Neuronal stem cell (in vitro differentiated cells): Measurements from ENCODE around the gene ADGRV1.
A peak's percentile ranks its signal among the peaks of the same experiment; 100 is the strongest.

Experiments used
- DNase-seq: peaks from one replicate; pipeline ENCODE4 v3.0.0-alpha.2; 2013; ENCODE audit warnings: low spot score
- H2AFZ ChIP-seq: one replicate; pipeline ENCODE4 v1.6.1; 2013; ENCODE audit warnings: mild to moderate bottlenecking, low read length, inconsistent platforms
- H2AK5ac ChIP-seq: 2 replicates; pipeline ENCODE4 v1.6.1; 2013; ENCODE audit warnings: low read depth, mild to moderate bottlenecking, inconsistent platforms, low read length, moderate library complexity, mixed read lengths
- H2BK120ac ChIP-seq: 2 replicates; pipeline ENCODE4 v1.6.1; 2013; ENCODE audit warnings: low read depth, mild to moderate bottlenecking, inconsistent platforms, low read length, moderate library complexity, mixed read lengths
- H2BK12ac ChIP-seq: one replicate; pipeline ENCODE4 v1.6.1; 2013; ENCODE audit warnings: low read length, inconsistent platforms
- H2BK15ac ChIP-seq: 2 replicates; pipeline ENCODE4 v1.6.1; 2013; ENCODE audit warnings: mild to moderate bottlenecking, low read length, inconsistent platforms, mixed read lengths
- H2BK5ac ChIP-seq: one replicate; pipeline ENCODE4 v1.6.1; 2013; ENCODE audit warnings: inconsistent platforms, mild to moderate bottlenecking, low read length, moderate library complexity
- H3K14ac ChIP-seq: one replicate; pipeline ENCODE4 v1.6.1; 2013; ENCODE audit warnings: low read length, inconsistent platforms
- H3K18ac ChIP-seq: 2 replicates; pipeline ENCODE4 v1.6.1; 2013; ENCODE audit warnings: low read length, inconsistent platforms
- H3K23ac ChIP-seq: 2 replicates; pipeline ENCODE4 v1.6.1; 2013; ENCODE audit warnings: low read depth, mild to moderate bottlenecking, mixed read lengths, low read length, inconsistent platforms; ENCODE audit not compliant: poor library complexity
- H3K27ac ChIP-seq: replicated peaks from 3 replicates; pipeline ENCODE4 v1.5.1; 2013; ENCODE audit warnings: low read length, inconsistent platforms
- H3K27me3 ChIP-seq, 3 experiments: 2 replicates each; pipeline ENCODE4 v1.6.1; 2013; ENCODE audit warnings: low read length in 3 of 3, mild to moderate bottlenecking in 2 of 3, inconsistent platforms in 1 of 3, low read depth in 1 of 3, mixed read lengths in 1 of 3, moderate library complexity in 1 of 3; ENCODE audit not compliant: control insufficient read depth in 3 of 3, insufficient read depth in 3 of 3
- H3K36me3 ChIP-seq, 2 donors: replicated peaks in 1 of 2; 2 replicates each; pipeline ENCODE4 v1.6.1; 2013; ENCODE audit warnings: low read length in 2 of 2; ENCODE audit not compliant: control insufficient read depth in 2 of 2, insufficient read depth in 2 of 2
- H3K4ac ChIP-seq: 2 replicates; pipeline ENCODE4 v1.6.1; 2013; ENCODE audit warnings: inconsistent platforms, mild to moderate bottlenecking, low read length, moderate library complexity
- H3K4me1 ChIP-seq, 2 donors: 1 replicate in 1 of 2; 2 replicates in 1 of 2; pipeline ENCODE4 v1.6.1; 2013; ENCODE audit warnings: low read length in 2 of 2, low read depth in 1 of 2; ENCODE audit not compliant: control insufficient read depth in 2 of 2, insufficient read depth in 1 of 2
- H3K4me2 ChIP-seq: one replicate; pipeline ENCODE4 v1.6.1; 2013; ENCODE audit warnings: mild to moderate bottlenecking, low read length, inconsistent platforms; ENCODE audit not compliant: insufficient read depth, poor library complexity, severe bottlenecking
- H3K4me3 ChIP-seq, 2 donors: 2 replicates each; pipeline ENCODE4 v1.5.1; 2013; ENCODE audit warnings: low read length in 2 of 2, mild to moderate bottlenecking in 2 of 2, inconsistent platforms in 1 of 2, moderate library complexity in 1 of 2
- H3K79me1 ChIP-seq: one replicate; pipeline ENCODE4 v1.6.1; 2013; ENCODE audit warnings: low read depth, mild to moderate bottlenecking, inconsistent platforms, low read length, moderate library complexity
- H3K9ac ChIP-seq: one replicate; pipeline ENCODE4 v1.6.1; 2013; ENCODE audit warnings: mild to moderate bottlenecking, low read depth, low read length, inconsistent platforms; ENCODE audit not compliant: poor library complexity
- H3K9me3 ChIP-seq, 2 donors: replicated peaks in 1 of 2; 2 replicates each; pipeline versions ENCODE3 to v1.6.1; 2013; ENCODE audit warnings: low read length in 2 of 2, mild to moderate bottlenecking in 2 of 2, inconsistent platforms in 1 of 2, low read depth in 1 of 2, mixed read lengths in 1 of 2, moderate library complexity in 1 of 2; ENCODE audit not compliant: control insufficient read depth in 2 of 2, insufficient read depth in 1 of 2
- H4K8ac ChIP-seq: one replicate; pipeline ENCODE4 v1.6.1; 2013; ENCODE audit warnings: low read depth, mild to moderate bottlenecking, inconsistent platforms, low read length, moderate library complexity
- H4K91ac ChIP-seq: one replicate; pipeline ENCODE4 v1.6.1; 2013; ENCODE audit warnings: low read length, low read depth, mild to moderate bottlenecking, inconsistent platforms; ENCODE audit not compliant: poor library complexity
- WGBS, 2 donors: extraction: QIAGEN DNeasy Blood & Tissue Kit; methylation state at CpG; one replicate each; pipeline ENCODE4 v1.1.7; 2013; ENCODE audit warnings: missing lambda C conversion rate in 2 of 2, mixed read lengths in 1 of 2; ENCODE audit not compliant: insufficient read length in 2 of 2, insufficient replicate concordance in 1 of 2; ENCODE audit errors: extremely low coverage in 2 of 2; 5-methylcytosine and 5-hydroxymethylcytosine counted together

Gene ADGRV1

GRCh38 chr5:90518661-90519060, 39.9 kb upstream of the ADGRV1 start:
- no peak overlapping the region for H4K8ac ChIP-seq
- no peaks in the 10 kb centered on the region for H3K27me3 ChIP-seq
- H3K4me2 ChIP-seq = no peak overlapping the region
- no peak overlapping the region for H2AFZ ChIP-seq
- H3K14ac ChIP-seq = no peak overlapping the region
- H3K23ac ChIP-seq = no peak overlapping the region
- no peak overlapping the region for H3K9ac ChIP-seq
- DNase-seq = no peak
- no peaks in the 10 kb centered on the region for H3K4me1 ChIP-seq
- H2BK120ac ChIP-seq = no peak overlapping the region
- H3K9me3 ChIP-seq = no peaks in the 10 kb centered on the region
- no peak overlapping the region for H3K4ac ChIP-seq
- H3K36me3 ChIP-seq = peaks cover 0 to 56% of the 10 kb centered on the region in 2 donors
- H2BK15ac ChIP-seq = no peak overlapping the region
- H2AK5ac ChIP-seq = no peak overlapping the region
- no peak overlapping the region for H4K91ac ChIP-seq
- H2BK5ac ChIP-seq = no peak overlapping the region
- H3K18ac ChIP-seq = no peak overlapping the region
- no peaks in the 10 kb centered on the region for H3K79me1 ChIP-seq
- H3K27ac ChIP-seq = no peak overlapping the region
- H2BK12ac ChIP-seq = no peak overlapping the region
- H3K4me3 ChIP-seq = no peak overlapping the region

GRCh38 chr5:90519081-90519480, 39.5 kb upstream of the ADGRV1 start:
- no peak overlapping the region for H3K4me2 ChIP-seq
- no peaks in the 10 kb centered on the region for H3K79me1 ChIP-seq
- H2BK120ac ChIP-seq = no peak overlapping the region
- peaks cover 0 to 60% of the 10 kb centered on the region in 2 donors for H3K36me3 ChIP-seq
- H3K14ac ChIP-seq = no peak overlapping the region
- H3K23ac ChIP-seq = no peak overlapping the region
- no peak overlapping the region for H4K8ac ChIP-seq
- H2BK5ac ChIP-seq = no peak overlapping the region
- no peak overlapping the region for H4K91ac ChIP-seq
- H2BK15ac ChIP-seq = no peak overlapping the region
- no peaks in the 10 kb centered on the region for H3K9me3 ChIP-seq
- no peak overlapping the region for H3K27ac ChIP-seq
- no peak overlapping the region for H3K4me3 ChIP-seq
- no peak overlapping the region for H2BK12ac ChIP-seq
- no peak overlapping the region for H2AK5ac ChIP-seq
- H3K18ac ChIP-seq = no peak overlapping the region
- H2AFZ ChIP-seq = no peak overlapping the region
- no peak for DNase-seq
- WGBS, 2 donors = no CpG with 5 or more reads among the region's 7 CpGs
- no peak overlapping the region for H3K4ac ChIP-seq
- H3K9ac ChIP-seq = no peak overlapping the region
- H3K27me3 ChIP-seq = no peaks in the 10 kb centered on the region
- no peaks in the 10 kb centered on the region for H3K4me1 ChIP-seq

- no peak overlapping the region for H4K91ac ChIP-seq
Observed at GRCh38 chr5:90528601-90529193, 29.9 kb upstream of the ADGRV1 start.

GRCh38 chr5:90529194-90529938, 29.2 kb upstream of the ADGRV1 start, which contains the start of gene LYSMD3:
TSS of gene LYSMD3 (minus strand) at chr5:90529584. CDS start at chr5:90525289, 4,295 bp downstream.
- Histone ChIP-seq H2BK120ac (no peak within 1 kb of the TSS), H3K36me3 (peaks cover 0 to 10% of the 10 kb centered on the region in 2 donors), H3K4me1 (peaks cover 2 to 6% of the 10 kb centered on the region in 2 donors), H4K8ac (no peak within 1 kb of the TSS), H2AK5ac (no peak within 1 kb of the TSS), H3K4me2 (peak within 1 kb of the TSS; percentile 98), H3K4me3 (peak within 1 kb of the TSS; percentile 90 to 96), H3K27me3 (no peaks in the 10 kb centered on the region), H3K14ac (peak within 1 kb of the TSS; percentile 75), H3K9ac (peak within 1 kb of the TSS; percentile 98), H2BK15ac (peak within 1 kb of the TSS; percentile 87), H2AFZ (peak within 1 kb of the TSS; percentile 94), H2BK5ac (no peak within 1 kb of the TSS), H3K18ac (peak within 1 kb of the TSS; percentile 98), H3K79me1 (peaks cover 4% of the 10 kb centered on the region), H3K4ac (no peak within 1 kb of the TSS), H2BK12ac (no peak within 1 kb of the TSS), H3K23ac (peak within 1 kb of the TSS; percentile 98), H4K91ac (no peak within 1 kb of the TSS), H3K27ac (peak within 1 kb of the TSS; percentile 62), H3K9me3 (peaks cover 0 to 4% of the 10 kb centered on the region in 2 donors)
- no CpG with 5 or more reads among the region's 64 CpGs for WGBS, 2 donors
- DNase-seq = peak; percentile 91

More at GRCh38 chr5:90528601-90529193, 29.9 kb upstream of the ADGRV1 start:
- Histone ChIP-seq H3K27me3 (no peaks in the 10 kb centered on the region), H3K4me3 (peak overlapping the region; percentile 90 to 91), H3K4me2 (peak overlapping the region; percentile 98), H2BK12ac (no peak overlapping the region), H3K9ac (peak overlapping the region; percentile 93), H2BK15ac (no peak overlapping the region), H3K79me1 (peaks cover 4% of the 10 kb centered on the region), H3K4me1 (peaks cover 2 to 6% of the 10 kb centered on the region in 2 donors), H3K23ac (peak overlapping the region; percentile 98), H2BK120ac (no peak overlapping the region), H3K36me3 (peaks cover 0 to 17% of the 10 kb centered on the region in 2 donors), H2AK5ac (no peak overlapping the region), H3K18ac (peak overlapping the region; percentile 91), H4K8ac (no peak overlapping the region), H3K14ac (no peak overlapping the region), H3K27ac (no peak overlapping the region), H2AFZ (peak overlapping the region; percentile 94), H2BK5ac (no peak overlapping the region), H3K9me3 (peaks cover 0 to 4% of the 10 kb centered on the region in 2 donors), H3K4ac (no peak overlapping the region)
- no CpG with 5 or more reads among the region's 18 CpGs for WGBS, 2 donors
- no peak for DNase-seq
